HepG2 (cell line): Measurements from ENCODE around the gene FRMD1.

ENCODE experiments used
- AFF4 ChIP-seq: sonication (generic); formaldehyde crosslinking; IDR thresholded peaks from 2 replicates; pipeline ENCODE4 v1.4.0; 2020; ENCODE audit warnings: missing genetic modification reagents
- CBX2 ChIP-seq, 2 experiments: fragments of 200-600 bp in 1 of 2; sonication (generic); formaldehyde crosslinking in 1 of 2; IDR thresholded peaks; 2 replicates each; pipeline versions ENCODE4 v1.7.0 to v1.8.1; 2018 to 2022; ENCODE audit warnings: low read depth in 2 of 2, low read length in 1 of 2, mild to moderate bottlenecking in 1 of 2, missing genetic modification reagents in 1 of 2
- CREB1 ChIP-seq, 2 experiments: fragments of 450-650 bp in 1 of 2; IDR thresholded peaks; 2 replicates each; pipeline ENCODE4 v1.6.1; 2016 to 2017; ENCODE audit warnings: control low read depth in 1 of 2, mild to moderate bottlenecking in 1 of 2, missing compliant biosample characterization in 1 of 2, missing genetic modification characterization in 1 of 2
- CTCF ChIP-seq: sonication (generic); formaldehyde crosslinking; IDR thresholded peaks from 2 replicates; pipeline ENCODE4 v1.5.0; 2020; ENCODE audit warnings: mild to moderate bottlenecking, missing genetic modification reagents, moderate library complexity
- KLF6 ChIP-seq: IDR thresholded peaks from 2 replicates; pipeline ENCODE4 v1.8.0; 2016; ENCODE audit warnings: missing biosample characterization, missing genetic modification reagents
- MEF2D ChIP-seq: sonication (generic); formaldehyde crosslinking; IDR thresholded peaks from 2 replicates; pipeline ENCODE4 v1.5.1; 2020; ENCODE audit warnings: mild to moderate bottlenecking, missing genetic modification reagents
- REST ChIP-seq, 2 experiments: IDR thresholded peaks; 2 replicates each; pipeline ENCODE4 v1.6.1; 2011 to 2012; ENCODE audit warnings: low read length in 2 of 2, borderline replicate concordance in 1 of 2, low read depth in 1 of 2, mild to moderate bottlenecking in 1 of 2, moderate library complexity in 1 of 2
- RXRA ChIP-seq: sonication (generic); formaldehyde crosslinking; IDR thresholded peaks from 2 replicates; pipeline ENCODE4 v1.5.1; 2020; ENCODE audit warnings: missing genetic modification reagents
- ZBTB25 ChIP-seq: IDR thresholded peaks from 2 replicates; pipeline ENCODE4 v1.6.1; 2018; ENCODE audit warnings: missing genetic modification reagents
- ZNF138 ChIP-seq: sonication (generic); formaldehyde crosslinking; IDR thresholded peaks from 2 replicates; pipeline ENCODE4 v1.5.0; 2020; ENCODE audit warnings: mild to moderate bottlenecking, low read depth, missing genetic modification reagents
- ZNF362 ChIP-seq: sonication (generic); formaldehyde crosslinking; IDR thresholded peaks from 2 replicates; pipeline ENCODE4 v1.4.0; 2020; ENCODE audit warnings: missing genetic modification reagents, mild to moderate bottlenecking, borderline replicate concordance
- ZNF576 ChIP-seq: sonication (generic); formaldehyde crosslinking; IDR thresholded peaks from 2 replicates; pipeline ENCODE4 v1.4.0; 2020; ENCODE audit warnings: mild to moderate bottlenecking, missing genetic modification reagents
- ZZZ3 ChIP-seq: sonication (generic); formaldehyde crosslinking; IDR thresholded peaks from 2 replicates; pipeline ENCODE4 v1.4.0; 2020; ENCODE audit warnings: missing genetic modification reagents, mild to moderate bottlenecking, borderline replicate concordance

GRCh38 chr6:168005796-168006195 lies 73.2 kb downstream of the FRMD1 start:
- TF ChIP-seq ZNF362 = no peak
- TF ChIP-seq CREB1 (IDR thresholded peaks at IDR 0.05) = no peak
- TF ChIP-seq CREB1 (CRISPR knock-in tag; IDR thresholded peaks at IDR 0.05) = no peak
- no peak for TF ChIP-seq MEF2D
- TF ChIP-seq ZZZ3 = no peak
- no peak for TF ChIP-seq CTCF (CRISPR knock-in tag)
- no peak for TF ChIP-seq KLF6
- TF ChIP-seq REST (IDR thresholded peaks at IDR 0.05; ENCODE audit: borderline replicate concordance in 1 of 2, low read depth in 1 of 2, low read length in 2 of 2) = no peak
- no peak for TF ChIP-seq ZNF138 (CRISPR knock-in tag)
- no peak for TF ChIP-seq ZNF576
- no peak for TF ChIP-seq ZBTB25 (CRISPR knock-in tag)
- TF ChIP-seq RXRA (CRISPR knock-in tag) = no peak
- no peak for TF ChIP-seq AFF4 (CRISPR knock-in tag)
- no peak for TF ChIP-seq CBX2 (IDR thresholded peaks at IDR 0.05; ENCODE audit: low read depth, low read length)
- TF ChIP-seq CBX2 (CRISPR knock-in tag; IDR thresholded peaks at IDR 0.05; ENCODE audit: low read depth) = no peak
